PFSK-1 (cell line): ENCODE results near the gene CCDC69.

ENCODE experiments used
- POLR2AphosphoS5 ChIP-seq: IDR thresholded peaks from 2 replicates; pipeline ENCODE4 v1.6.1; 2012; ENCODE audit warnings: low read depth, mild to moderate bottlenecking, control low read depth, low read length, moderate library complexity
- TAF1 ChIP-seq: IDR thresholded peaks from 2 replicates; pipeline ENCODE4 v1.6.1; 2012; ENCODE audit warnings: low read length, control low read depth, borderline replicate concordance; ENCODE audit not compliant: insufficient read depth

DNA sequence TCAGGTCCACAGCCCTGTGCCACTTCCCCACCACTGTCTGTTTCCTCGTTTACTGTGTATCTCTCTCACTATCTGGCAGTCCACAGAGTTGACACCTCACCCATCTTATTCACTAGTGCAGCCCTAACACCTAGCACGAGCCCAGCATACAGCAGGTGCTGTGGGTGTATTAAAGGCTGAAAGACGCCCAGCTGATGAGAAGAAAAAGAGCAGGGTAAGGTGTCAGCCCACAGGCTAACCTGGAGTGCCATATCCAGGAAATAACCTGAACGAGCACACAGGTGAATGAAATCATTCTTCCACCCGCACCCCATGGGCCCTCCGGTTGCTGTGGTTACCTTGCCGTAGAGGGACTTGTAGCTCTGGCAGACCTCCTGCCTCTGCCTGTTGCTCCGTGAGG is 84.9 kb downstream of the CCDC69 start:
- TF ChIP-seq POLR2AphosphoS5 (no peak), TAF1 (no peak)
